ENCODE measurements around the gene EIF2S3. TPM values are rescaled to one million over a fixed set of nuclear protein-coding genes. Genes with fewer than 3 reads are reported as not detected.

Gene EIF2S3
- total RNA-seq, 2 experiments from 2014 or later, result 316 to 336 TPM

Other genes with a start within 250 kb of the EIF2S3 start
- 10 to 100 TPM; 30.2 to 37.2 TPM for gene APOO, start 147.0 kb upstream of the EIF2S3 start, total RNA-seq
- gene CXorf58, start 146.9 kb upstream of the EIF2S3 start, total RNA-seq, result under 1 TPM in 1 of 2 experiments, not detected in 1; 0.14 TPM
- gene KLHL15, start 27.8 kb upstream of the EIF2S3 start, total RNA-seq, result 10 to 100 TPM in 1 of 2 experiments, 1 to 10 TPM in 1; 9.3 to 11.8 TPM
- 10 to 100 TPM; 34.0 to 37.9 TPM for gene ZFX, start 94.8 kb downstream of the EIF2S3 start, total RNA-seq